Measurements from ENCODE around the gene ARHGEF38. TPM values are rescaled to one million over a fixed set of nuclear protein-coding genes. Genes with fewer than 3 reads are reported as not detected.

The ARHGEF38 gene
- total RNA-seq, 2 donors from 2014 or later, result 0.51 to 2.1 TPM

GRCh38 chr4:105544520-105545286 is 7.7 kb upstream of the ARHGEF38 start:
- H3K36me3 ChIP-seq (ENCODE audit: control insufficient read depth, insufficient read depth, low read length), result no peaks in the 10 kb centered on the region
- TF ChIP-seq CTCF (conservative IDR thresholded peaks at IDR 0.05), result no peak
- H3K4me1 ChIP-seq (ENCODE audit: control insufficient read depth, insufficient read depth, low read length), result no peaks in the 10 kb centered on the region
- 89% methylated on average over 1 of the region's 1 CpG; no CpG with 5 or more reads in 1 of the 2 experiments for WGBS, 2 experiments (ENCODE audit: insufficient coverage in 1 of 2, insufficient read length in 1 of 2)
- no peak overlapping the region for H3K27ac ChIP-seq (ENCODE audit: low read depth, low read length)
- Mint-ChIP-seq H3K27me3 (ENCODE audit: insufficient read depth) (peaks cover 81% of the 10 kb centered on the region), H3K4me3 (no peak overlapping the region), H3K9me3 (no peaks in the 10 kb centered on the region), H3K27ac (no peak overlapping the region), H3K36me3 (ENCODE audit: low read depth) (no peaks in the 10 kb centered on the region), H3K4me1 (peaks cover 3% of the 10 kb centered on the region)
- no peak overlapping the region for H3K9ac ChIP-seq (ENCODE audit: extremely low read depth, low read length, poor library complexity, severe bottlenecking)
- H3K9me3 ChIP-seq (ENCODE audit: control insufficient read depth, low read length), result no peaks in the 10 kb centered on the region
- H3K4me3 ChIP-seq (ENCODE audit: low read length), result no peak overlapping the region
- DNase-seq, result no peak
- H3K27me3 ChIP-seq (ENCODE audit: control insufficient read depth, insufficient read depth, low read length, poor library complexity, severe bottlenecking), result no peaks in the 10 kb centered on the region

GRCh38 chr4:105546086-105546485 is 6.3 kb upstream of the ARHGEF38 start:
- no peaks in the 10 kb centered on the region for H3K36me3 ChIP-seq (ENCODE audit: control insufficient read depth, insufficient read depth, low read length)
- no peak for DNase-seq
- Mint-ChIP-seq H3K27me3 (ENCODE audit: insufficient read depth) (peaks cover 79% of the 10 kb centered on the region), H3K36me3 (ENCODE audit: low read depth) (no peaks in the 10 kb centered on the region), H3K9me3 (no peaks in the 10 kb centered on the region), H3K27ac (no peak overlapping the region), H3K4me3 (no peak overlapping the region), H3K4me1 (peaks cover 3% of the 10 kb centered on the region)
- no peak overlapping the region for H3K4me3 ChIP-seq (ENCODE audit: low read length)
- no peak overlapping the region for H3K27ac ChIP-seq (ENCODE audit: low read depth, low read length)
- no peaks in the 10 kb centered on the region for H3K27me3 ChIP-seq (ENCODE audit: control insufficient read depth, insufficient read depth, low read length, poor library complexity, severe bottlenecking)
- H3K4me1 ChIP-seq (ENCODE audit: control insufficient read depth, insufficient read depth, low read length), result no peaks in the 10 kb centered on the region
- no peaks in the 10 kb centered on the region for H3K9me3 ChIP-seq (ENCODE audit: control insufficient read depth, low read length)
- H3K9ac ChIP-seq (ENCODE audit: extremely low read depth, low read length, poor library complexity, severe bottlenecking), result no peak overlapping the region
- TF ChIP-seq CTCF (conservative IDR thresholded peaks at IDR 0.05), result no peak

GRCh38 chr4:105547769-105548168 is 4.7 kb upstream of the ARHGEF38 start:
- Histone ChIP-seq H3K9me3 (ENCODE audit: control insufficient read depth, low read length) (no peaks in the 10 kb centered on the region), H3K27ac (ENCODE audit: low read depth, low read length) (no peak overlapping the region), H3K27me3 (ENCODE audit: control insufficient read depth, insufficient read depth, low read length, poor library complexity, severe bottlenecking) (peaks cover 6% of the 10 kb centered on the region), H3K36me3 (ENCODE audit: control insufficient read depth, insufficient read depth, low read length) (no peaks in the 10 kb centered on the region), H3K4me3 (ENCODE audit: low read length) (no peak overlapping the region), H3K4me1 (ENCODE audit: control insufficient read depth, insufficient read depth, low read length) (peaks cover 7% of the 10 kb centered on the region), H3K9ac (ENCODE audit: extremely low read depth, low read length, poor library complexity, severe bottlenecking) (no peak overlapping the region)
- no peak overlapping the region for H3K4me3 Mint-ChIP-seq
- DNase-seq, result no peak
- no peak for TF ChIP-seq CTCF (conservative IDR thresholded peaks at IDR 0.05)
- H3K9me3 Mint-ChIP-seq, result no peaks in the 10 kb centered on the region
- H3K27me3 Mint-ChIP-seq (ENCODE audit: insufficient read depth), result peaks cover 82% of the 10 kb centered on the region
- H3K27ac Mint-ChIP-seq, result no peak overlapping the region
- peaks cover 18% of the 10 kb centered on the region for H3K4me1 Mint-ChIP-seq
- no peaks in the 10 kb centered on the region for H3K36me3 Mint-ChIP-seq (ENCODE audit: low read depth)

Measured in endodermal cell (in vitro differentiated cells).